ENCODE results near the gene PCDHGA10. TPM values are rescaled to one million over a fixed set of nuclear protein-coding genes. Genes with fewer than 3 reads are reported as not detected.

PCDHGA10 gene
- total and polyA plus RNA-seq, 2 of the 8 experiments (the other 6 are each of a cell fraction or from before 2014, with no cell fraction given), result 2.2 to 6.4 TPM

- H4K20me1 ChIP-seq (replicated peaks in 1 of 2; ENCODE audit: control insufficient read depth in 1 of 2, insufficient read depth in 2 of 2, low read length in 2 of 2), result no peaks in the 10 kb centered on the region
- H2BK20ac ChIP-seq (ENCODE audit: low read length), result no peak overlapping the region
- no peak overlapping the region for H3K14ac ChIP-seq (ENCODE audit: insufficient read length)
- DNase-seq (ENCODE audit: low read depth in 1 of 2, low spot score in 2 of 2) (no peak), FAIRE-seq (no peak)
- no peaks in the 10 kb centered on the region for H3K79me1 ChIP-seq (ENCODE audit: low read depth, low read length)
- H3K27me3 ChIP-seq (replicated peaks in 1 of 4; ENCODE audit: control insufficient read depth in 3 of 4, extremely low read depth in 1 of 4, insufficient read depth in 3 of 4, low read length in 3 of 4), result no peaks in the 10 kb centered on the region
- no peak overlapping the region for H4K5ac ChIP-seq (ENCODE audit: insufficient read length, low read depth, low read length)
- H2BK5ac ChIP-seq (ENCODE audit: low read depth, low read length), result no peak overlapping the region
- no peak overlapping the region for H3K4me2 ChIP-seq (ENCODE audit: insufficient read depth in 1 of 2, low read depth in 2 of 2, low read length in 2 of 2)
- no peaks in the 10 kb centered on the region for H3K23me2 ChIP-seq (ENCODE audit: low read depth, low read length)
- H3K4me1 ChIP-seq (replicated peaks in 1 of 4; ENCODE audit: control insufficient read depth in 3 of 4, insufficient read depth in 4 of 4, low read length in 3 of 4), result no peaks in the 10 kb centered on the region
- H3K9me3 ChIP-seq (ENCODE audit: insufficient read depth in 2 of 2, low read depth in 1 of 2, low read length in 1 of 2), result peaks cover 36 to 54% of the 10 kb centered on the region in 2 experiments; a peak in 3 of 4 replicates
- H3K9ac ChIP-seq (replicated peaks in 1 of 4; ENCODE audit: extremely low read depth in 1 of 4, low read depth in 3 of 4, low read length in 3 of 4), result no peak overlapping the region
- peaks cover 0 to 3% (median 0%) of the 10 kb centered on the region in 4 experiments; a peak in 2 of 8 replicates for H3K36me3 ChIP-seq (ENCODE audit: control insufficient read depth in 2 of 4, insufficient read depth in 4 of 4, low read length in 3 of 4)
- H3K4ac ChIP-seq (replicated peaks; ENCODE audit: insufficient read length, low read depth, low read length), result no peak overlapping the region
- H2BK15ac ChIP-seq (ENCODE audit: low read length), result no peak overlapping the region
- no peak overlapping the region for H3K27ac ChIP-seq (ENCODE audit: low read depth, low read length)
- H4K8ac ChIP-seq (ENCODE audit: extremely low read depth, insufficient read depth, low read length), result no peak overlapping the region
- no peak overlapping the region for H2BK12ac ChIP-seq (ENCODE audit: low read depth, low read length)
- POLR2A ChIA-PET (ENCODE audit: partially characterized antibody), result no interaction called here
- no peak overlapping the region for H3K4me3 ChIP-seq (ENCODE audit: extremely low read depth in 1 of 4, insufficient read depth in 2 of 4, low read depth in 3 of 4, low read length in 4 of 4)
- no peaks in the 10 kb centered on the region for H3K79me2 ChIP-seq (ENCODE audit: control insufficient read depth in 1 of 2, insufficient read depth in 2 of 2, low read length in 2 of 2)
- no peak overlapping the region for H4K91ac ChIP-seq (replicated peaks; ENCODE audit: insufficient read length, low read length)
- CTCF ChIA-PET (ENCODE audit: partially characterized antibody), result interaction anchor here (0.7 to 3.7 kb wide), 21 partner anchors 9 to 256 kb away, joined by 3 to 27 read pairs (median 5); partner anchors contain the start of genes PCDHB10, PCDHB11, PCDHB9 and PCDHGA10
- WGBS, 2 experiments (ENCODE audit: extremely low coverage in 1 of 2, insufficient coverage in 1 of 2, insufficient read length in 1 of 2, insufficient replicate concordance in 2 of 2, low coverage in 1 of 2, low lambda C conversion rate in 2 of 2, missing lambda C conversion rate in 1 of 2), result 95% methylated on average over 55 of the region's 69 CpGs; no CpG with 5 or more reads in 1 of the 2 experiments
- no peak overlapping the region for H3K18ac ChIP-seq (ENCODE audit: extremely low read depth, low read length)
- H2AK5ac ChIP-seq (ENCODE audit: low read depth, low read length), result no peak overlapping the region
- no peak overlapping the region for H3K23ac ChIP-seq (ENCODE audit: insufficient read length)
- H2AFZ ChIP-seq (ENCODE audit: low read length), result no peak overlapping the region
- H3K56ac ChIP-seq (replicated peaks; ENCODE audit: insufficient read length, low read depth, low read length), result no peak overlapping the region
- H2BK120ac ChIP-seq (replicated peaks; ENCODE audit: low read depth, low read length), result no peak overlapping the region
- TF ChIP-seq EZH2 (IDR thresholded peaks at IDR 0.05; ENCODE audit: low read depth, low read length, severe bottlenecking) (no peak), SRF (IDR thresholded peaks at IDR 0.05; ENCODE audit: low read depth, low read length) (no peak), TAF7 (optimal IDR thresholded peaks at IDR 0.05; ENCODE audit: borderline replicate concordance, low read depth, low read length) (no peak), ATF2 (IDR thresholded peaks at IDR 0.05; ENCODE audit: low read length) (no peak), CTCF (IDR thresholded peaks at IDR 0.05; ENCODE audit: control extremely low read depth in 1 of 3, insufficient read depth in 1 of 3, low read depth in 1 of 3, low read length in 3 of 3) (no peak), POU5F1 (IDR thresholded peaks at IDR 0.05; ENCODE audit: low read depth, low read length) (no peak)
Observed at GRCh38 chr5:141371572-141372475, 41.0 kb upstream of the PCDHGA10 start.
